Measurements from ENCODE around the gene ST7. TPM values are rescaled to one million over a fixed set of nuclear protein-coding genes. Genes with fewer than 3 reads are reported as not detected.

ST7 gene
- total RNA-seq, 1 experiment from 2014 or later = 12.4 TPM

GRCh38 chr7:117086788-117087187 lies 133.5 kb downstream of the ST7 start:
- Mint-ChIP-seq H3K4me1 (peaks cover 8% of the 10 kb centered on the region), H3K27me3 (ENCODE audit: low read depth) (no peaks in the 10 kb centered on the region), H3K4me3 (no peak overlapping the region), H3K36me3 (no peaks in the 10 kb centered on the region), H3K9me3 (no peaks in the 10 kb centered on the region), H3K27ac (no peak overlapping the region)
- CTCF ChIA-PET = no interaction called here
- POLR2A ChIA-PET = no interaction called here
- TF ChIP-seq HMGXB4 (CRISPR knock-in tag; IDR thresholded peaks at IDR 0.05) = no peak
- TF ChIP-seq MXD4 (CRISPR knock-in tag; IDR thresholded peaks at IDR 0.05; ENCODE audit: borderline replicate concordance) = no peak
- no peak for TF ChIP-seq ELF4 (CRISPR knock-in tag; IDR thresholded peaks at IDR 0.05; ENCODE audit: low read depth)
- TF ChIP-seq ZNF396 (CRISPR knock-in tag; IDR thresholded peaks at IDR 0.05; ENCODE audit: borderline replicate concordance) = no peak
- no peak for TF ChIP-seq ZBTB43 (CRISPR knock-in tag; IDR thresholded peaks at IDR 0.05)
- no peak for TF ChIP-seq ATF2 (CRISPR knock-in tag; IDR thresholded peaks at IDR 0.05; ENCODE audit: borderline replicate concordance, low read depth)
- TF ChIP-seq CREM (CRISPR knock-in tag; IDR thresholded peaks at IDR 0.05) = no peak
- no peak for TF ChIP-seq RORB (CRISPR knock-in tag; IDR thresholded peaks at IDR 0.05)
- no peak for TF ChIP-seq ZNF425 (CRISPR knock-in tag; conservative IDR thresholded peaks at IDR 0.05)
- no peak for TF ChIP-seq ZNF512 (CRISPR knock-in tag; IDR thresholded peaks at IDR 0.05; ENCODE audit: borderline replicate concordance)
- no peak for TF ChIP-seq MYBL2 (CRISPR knock-in tag; IDR thresholded peaks at IDR 0.05)
- TF ChIP-seq ERG (CRISPR knock-in tag; IDR thresholded peaks at IDR 0.05) = no peak
- TF ChIP-seq TEAD4 (CRISPR knock-in tag; IDR thresholded peaks at IDR 0.05) = no peak
- TF ChIP-seq MLX (CRISPR knock-in tag; IDR thresholded peaks at IDR 0.05) = no peak
- no peak for TF ChIP-seq AFF4 (CRISPR knock-in tag; IDR thresholded peaks at IDR 0.05; ENCODE audit: borderline replicate concordance)
- no peak for DNase-seq (ENCODE audit: low spot score)
- no peak for ATAC-seq

Data from WTC11 (cell line).